MM.1S (cell line): ENCODE results near the gene NUP85.

Experiments used
- CTCF ChIP-seq: fragments of 300-600 bp; sonication (generic); IDR thresholded peaks from 2 replicates; pipeline ENCODE4 v1.5.1; 2016; ENCODE audit warnings: antibody characterized with exemption, low read length, mixed read lengths
- EZH2 ChIP-seq: fragments of 300-600 bp; sonication (generic); optimal IDR thresholded peaks from 2 replicates; pipeline ENCODE3; 2017; ENCODE audit warnings: low read depth, mild to moderate bottlenecking, antibody characterized with exemption, low read length, mixed read lengths
- EZH2phosphoT487 ChIP-seq: fragments of 300-600 bp; sonication (generic); IDR thresholded peaks from 2 replicates; pipeline ENCODE4 v1.6.1; 2018; ENCODE audit warnings: antibody characterized with exemption, low read length

GRCh38 chr17:75231071-75231470 lies 25.6 kb downstream of the NUP85 start:
- TF ChIP-seq CTCF (no peak), EZH2phosphoT487 (no peak), EZH2 (no peak)
